PC-9 (cell line): ENCODE results near the gene CARS2. TPM values are rescaled to one million over a fixed set of nuclear protein-coding genes. Genes with fewer than 3 reads are reported as not detected.
"Not testable (repeated sequence)": the region's sequence is repeated elsewhere in the genome, so short reads cannot be mapped to it uniquely, and the experiment has no call there.

Experiments
- BruUV-seq: library from RNA; stranded (reverse); fragments of 400-500 nt; replicated peaks from 2 replicates; lab custom pipeline; 2021; lab: Mats Ljungman, UMichigan
- CTCF ChIA-PET: fragments of 300-600 bp; sonication (Branson Sonifier 250); formaldehyde crosslinking; loops from one replicate; lab custom pipeline; 2022; ENCODE audit warnings: antibody characterized with exemption; lab: Charles Lee
- POLR2A ChIA-PET: fragments of 300-600 bp; sonication (Branson Sonifier 250); formaldehyde crosslinking; loops from one replicate; lab custom pipeline; 2022; ENCODE audit warnings: antibody characterized with exemption; ENCODE audit not compliant: unreplicated experiment; lab: Charles Lee
- DNase-seq, 2 experiments: peaks; one replicate each; pipeline versions ENCODE4 v3.0.0 to v3.0.0-alpha.2; 2015 to 2022; ENCODE audit warnings: mixed read lengths in 1 of 2
- H2AFZ ChIP-seq: fragments of 200-600 bp; sonication (generic); 2 replicates; pipeline ENCODE4 v1.8.1; 2017; ENCODE audit warnings: antibody characterized with exemption
- H3F3A ChIP-seq: fragments of 200-600 bp; sonication (generic); 2 replicates; pipeline ENCODE4 v1.8.1; 2017; ENCODE audit warnings: antibody characterized with exemption, mild to moderate bottlenecking, low read depth; ENCODE audit not compliant: insufficient read depth
- H3K27ac ChIP-seq: fragments of 200-600 bp; sonication (generic); 2 replicates; pipeline ENCODE4 v1.6.1; 2016; ENCODE audit warnings: mixed run types
- H3K27me3 ChIP-seq: fragments of 200-600 bp; sonication (generic); 2 replicates; pipeline ENCODE4 v1.6.1; 2016; ENCODE audit warnings: low read depth, mixed run types; ENCODE audit not compliant: insufficient read depth
- H3K36me3 ChIP-seq: fragments of 200-600 bp; sonication (generic); 2 replicates; pipeline ENCODE4 v1.6.1; 2016; ENCODE audit warnings: low read depth, mixed run types
- H3K4me1 ChIP-seq: fragments of 200-600 bp; sonication (generic); replicated peaks from 2 replicates; pipeline ENCODE4 v1.6.1; 2016; ENCODE audit warnings: mixed run types; ENCODE audit not compliant: insufficient read depth
- H3K4me2 ChIP-seq: fragments of 200-600 bp; sonication (generic); 2 replicates; pipeline ENCODE4 v1.6.1; 2017; ENCODE audit warnings: mixed run types
- H3K4me3 ChIP-seq: fragments of 200-600 bp; sonication (generic); 2 replicates; pipeline ENCODE4 v1.6.1; 2016; ENCODE audit warnings: mixed run types
- H3K79me2 ChIP-seq: fragments of 200-600 bp; sonication (generic); 2 replicates; pipeline ENCODE4 v1.6.1; 2017; ENCODE audit warnings: low read depth, mixed run types
- H3K9me2 ChIP-seq: fragments of 200-600 bp; sonication (generic); 2 replicates; pipeline ENCODE4 v1.8.1; 2017; ENCODE audit warnings: mild to moderate bottlenecking; ENCODE audit not compliant: insufficient read depth
- H3K9me3 ChIP-seq: fragments of 200-600 bp; sonication (generic); 2 replicates; pipeline ENCODE4 v1.8.1; 2016; ENCODE audit warnings: low read depth; ENCODE audit not compliant: insufficient read depth
- H4K20me1 ChIP-seq: fragments of 200-600 bp; sonication (generic); 2 replicates; pipeline ENCODE4 v1.8.1; 2017; ENCODE audit not compliant: insufficient read depth
- EZH2 ChIP-seq: fragments of 200-600 bp; sonication (generic); IDR thresholded peaks from 2 replicates; pipeline ENCODE4 v1.8.0; 2017; ENCODE audit warnings: antibody characterized with exemption, low read depth
- intact Hi-C: fragments of 100-400 bp; cut with micrococcal nuclease; formaldehyde crosslinking; loops from one replicate; pipeline ENCODE4 v1.10.0; 2022; ENCODE audit not compliant: unreplicated experiment
- total RNA-seq: library from RNA; stranded (reverse); gene quantifications from 2 replicates; pipeline ENCODE4 v1.2.3, GENCODE V29; 2021
- TF ChIP-seq, protein P1 (sequence below): fragments of 200-600 bp; sonication (generic); conservative IDR thresholded peaks from 2 replicates; pipeline ENCODE4 v1.6.1; 2017; ENCODE audit warnings: mixed run types, antibody characterized with exemption, mild to moderate bottlenecking, moderate library complexity

The CARS2 gene
- total RNA-seq, 1 experiment from 2014 or later, result 67.0 TPM

DNA sequence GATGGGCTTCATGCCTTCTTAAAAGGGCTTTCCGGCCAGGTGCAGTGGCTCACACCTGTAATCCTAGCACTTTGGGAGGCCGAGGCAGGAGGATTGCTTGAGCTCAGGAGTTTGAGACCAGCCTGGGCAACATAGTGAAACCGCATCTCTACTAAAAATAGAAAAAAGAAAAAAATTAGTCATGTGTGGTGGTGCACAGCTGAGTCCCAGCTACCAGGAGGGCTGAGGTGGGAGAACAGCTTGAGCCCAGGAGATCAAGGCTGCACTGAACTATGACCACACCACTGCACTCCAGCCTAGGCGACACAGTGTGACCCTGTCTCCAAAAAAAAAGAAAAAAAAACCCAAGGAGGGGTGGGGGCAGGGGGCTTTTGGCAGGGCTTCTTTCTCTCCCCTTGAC is 7.2 kb downstream of the CARS2 start:
- peaks cover 5% of the 10 kb centered on the region for H4K20me1 ChIP-seq
- intact Hi-C loops, result no loop called here
- H3K79me2 ChIP-seq, result peaks cover 22% of the 10 kb centered on the region
- H3F3A ChIP-seq, result no peaks in the 10 kb centered on the region; the same call in 1 of the 2 replicates
- no TSS peak for BruUV-seq
- H3K27me3 ChIP-seq, result no peaks in the 10 kb centered on the region
- no peaks in the 10 kb centered on the region for H3K9me2 ChIP-seq
- no peak for DNase-seq
- H3K4me2 ChIP-seq, result no peak overlapping the region
- H3K36me3 ChIP-seq, result peaks cover 28% of the 10 kb centered on the region
- H2AFZ ChIP-seq, result no peak overlapping the region
- ChIA-PET POLR2A (no interaction called here), CTCF (no interaction called here)
- no peak overlapping the region for H3K27ac ChIP-seq
- TF ChIP-seq, protein P1, sequence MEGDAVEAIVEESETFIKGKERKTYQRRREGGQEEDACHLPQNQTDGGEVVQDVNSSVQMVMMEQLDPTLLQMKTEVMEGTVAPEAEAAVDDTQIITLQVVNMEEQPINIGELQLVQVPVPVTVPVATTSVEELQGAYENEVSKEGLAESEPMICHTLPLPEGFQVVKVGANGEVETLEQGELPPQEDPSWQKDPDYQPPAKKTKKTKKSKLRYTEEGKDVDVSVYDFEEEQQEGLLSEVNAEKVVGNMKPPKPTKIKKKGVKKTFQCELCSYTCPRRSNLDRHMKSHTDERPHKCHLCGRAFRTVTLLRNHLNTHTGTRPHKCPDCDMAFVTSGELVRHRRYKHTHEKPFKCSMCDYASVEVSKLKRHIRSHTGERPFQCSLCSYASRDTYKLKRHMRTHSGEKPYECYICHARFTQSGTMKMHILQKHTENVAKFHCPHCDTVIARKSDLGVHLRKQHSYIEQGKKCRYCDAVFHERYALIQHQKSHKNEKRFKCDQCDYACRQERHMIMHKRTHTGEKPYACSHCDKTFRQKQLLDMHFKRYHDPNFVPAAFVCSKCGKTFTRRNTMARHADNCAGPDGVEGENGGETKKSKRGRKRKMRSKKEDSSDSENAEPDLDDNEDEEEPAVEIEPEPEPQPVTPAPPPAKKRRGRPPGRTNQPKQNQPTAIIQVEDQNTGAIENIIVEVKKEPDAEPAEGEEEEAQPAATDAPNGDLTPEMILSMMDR, result no peak
- TF ChIP-seq EZH2, result no peak
- H3K4me3 ChIP-seq, result no peak overlapping the region
- H3K4me1 ChIP-seq, result peaks cover 6% of the 10 kb centered on the region
- no peaks in the 10 kb centered on the region for H3K9me3 ChIP-seq

DNA sequence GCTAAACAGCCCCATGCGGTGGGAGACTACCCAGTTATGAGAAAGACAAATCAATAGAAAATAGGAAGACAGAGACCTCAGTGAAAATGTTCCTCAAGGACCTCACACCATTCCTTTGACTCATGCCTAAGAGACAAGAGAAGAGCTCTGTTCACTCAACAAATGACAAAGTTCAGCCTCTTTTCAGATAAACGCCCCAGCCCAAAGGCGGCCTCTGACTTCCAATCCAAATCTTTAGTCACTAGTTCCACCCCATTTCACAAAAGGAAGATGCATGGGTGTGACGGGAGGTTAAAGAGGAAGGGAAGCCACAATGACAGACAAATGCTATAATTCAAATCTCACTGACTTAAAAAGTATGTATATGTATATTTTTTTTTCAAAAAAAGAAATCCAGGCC is 8.1 kb downstream of the CARS2 start:
- Histone ChIP-seq H3K9me2 (no peaks in the 10 kb centered on the region), H3K27me3 (no peaks in the 10 kb centered on the region), H3K4me3 (no peak overlapping the region), H3K4me1 (no peaks in the 10 kb centered on the region), H3K36me3 (peaks cover 28% of the 10 kb centered on the region), H4K20me1 (peaks cover 5% of the 10 kb centered on the region; the same call in 1 of the 2 replicates), H2AFZ (no peak overlapping the region), H3K4me2 (no peak overlapping the region), H3K79me2 (peaks cover 13% of the 10 kb centered on the region), H3K27ac (no peak overlapping the region), H3F3A (no peaks in the 10 kb centered on the region; the same call in 1 of the 2 replicates), H3K9me3 (no peaks in the 10 kb centered on the region)
- CTCF ChIA-PET, result no interaction called here
- POLR2A ChIA-PET, result no interaction called here
- no peak for DNase-seq
- no peak for TF ChIP-seq EZH2
- TF ChIP-seq, protein P1, result no peak
- intact Hi-C loops, result no loop called here
- no TSS peak for BruUV-seq

DNA sequence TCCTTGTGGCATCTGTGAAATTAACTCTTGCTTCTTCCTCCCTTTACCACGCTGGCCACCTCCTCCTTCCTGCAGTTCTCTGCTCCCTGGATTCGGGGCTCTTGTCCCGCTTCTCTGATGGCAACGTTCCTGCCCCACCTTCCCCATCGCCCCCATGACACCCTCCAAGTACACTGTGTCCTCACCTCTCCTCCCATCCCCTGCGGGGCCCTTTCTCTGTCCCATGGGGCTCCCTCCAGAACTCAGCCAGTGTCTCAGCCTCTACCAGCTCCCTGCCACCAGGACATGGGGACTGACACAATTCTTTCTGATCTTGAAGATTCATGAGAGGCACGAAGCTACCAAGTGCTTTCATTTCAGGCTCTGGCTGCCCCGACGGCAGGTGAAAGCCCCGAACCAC is 9.1 kb downstream of the CARS2 start:
- no TSS peak for BruUV-seq
- Histone ChIP-seq H3K27me3 (no peaks in the 10 kb centered on the region), H2AFZ (no peak overlapping the region), H3F3A (no peaks in the 10 kb centered on the region; the same call in 1 of the 2 replicates), H3K4me2 (no peak overlapping the region), H3K36me3 (peaks cover 28% of the 10 kb centered on the region), H3K27ac (no peak overlapping the region), H4K20me1 (no peaks in the 10 kb centered on the region), H3K4me1 (no peaks in the 10 kb centered on the region), H3K4me3 (no peak overlapping the region), H3K79me2 (peaks cover 3% of the 10 kb centered on the region; the same call in 1 of the 2 replicates), H3K9me3 (no peaks in the 10 kb centered on the region), H3K9me2 (no peaks in the 10 kb centered on the region)
- no peak for DNase-seq
- ChIA-PET POLR2A (no interaction called here), CTCF (no interaction called here)
- intact Hi-C loops, result no loop called here
- TF ChIP-seq, protein P1, result no peak
- TF ChIP-seq EZH2, result no peak

DNA sequence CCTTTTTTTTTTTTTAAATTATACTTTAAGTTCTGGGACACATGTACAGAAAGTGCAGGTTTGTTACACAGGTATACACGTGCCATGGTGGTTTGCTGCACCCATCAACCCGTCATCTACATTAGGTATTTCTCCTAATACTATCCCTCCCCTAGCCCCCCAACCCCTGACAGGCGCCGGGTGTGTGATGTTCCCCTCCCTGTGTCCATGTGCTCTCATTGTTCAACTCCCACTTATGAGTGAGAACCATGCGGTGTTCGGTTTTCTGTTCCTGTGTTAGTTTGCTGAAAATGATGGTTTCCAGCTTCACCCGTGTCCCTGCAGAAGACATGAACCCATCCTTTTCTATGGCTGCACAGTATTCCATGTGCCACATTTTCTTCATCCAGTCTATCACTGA is 10.1 kb downstream of the CARS2 start:
- H3K4me2 ChIP-seq, H3F3A ChIP-seq, DNase-seq, intact Hi-C loops, H3K27ac ChIP-seq, H3K9me3 ChIP-seq, H4K20me1 ChIP-seq, H3K4me1 ChIP-seq, CTCF ChIA-PET, H3K4me3 ChIP-seq, H3K27me3 ChIP-seq, H3K9me2 ChIP-seq, H2AFZ ChIP-seq, H3K79me2 ChIP-seq, BruUV-seq: not testable (repeated sequence)
- peaks cover 24% of the 10 kb centered on the region for H3K36me3 ChIP-seq
- POLR2A ChIA-PET, result interaction anchor here (0.6 kb wide), 1 partner anchor 12 kb away, joined by 14 read pairs; no protein-coding TSS in a partner anchor
